NCI-H2107 treated with DMSO at 0.1 percent for 48 hours (cell line): ENCODE data around the gene LPXN.
"Not testable (repeated sequence)": the region's sequence is repeated elsewhere in the genome, so short reads cannot be mapped to it uniquely, and the experiment has no call there.

Experiments used
- DNase-seq: peaks from one replicate; lab custom pipeline; 2025; ENCODE audit not compliant: unreplicated experiment; lab: John Stamatoyannopoulos, UW

Gene LPXN

DNA sequence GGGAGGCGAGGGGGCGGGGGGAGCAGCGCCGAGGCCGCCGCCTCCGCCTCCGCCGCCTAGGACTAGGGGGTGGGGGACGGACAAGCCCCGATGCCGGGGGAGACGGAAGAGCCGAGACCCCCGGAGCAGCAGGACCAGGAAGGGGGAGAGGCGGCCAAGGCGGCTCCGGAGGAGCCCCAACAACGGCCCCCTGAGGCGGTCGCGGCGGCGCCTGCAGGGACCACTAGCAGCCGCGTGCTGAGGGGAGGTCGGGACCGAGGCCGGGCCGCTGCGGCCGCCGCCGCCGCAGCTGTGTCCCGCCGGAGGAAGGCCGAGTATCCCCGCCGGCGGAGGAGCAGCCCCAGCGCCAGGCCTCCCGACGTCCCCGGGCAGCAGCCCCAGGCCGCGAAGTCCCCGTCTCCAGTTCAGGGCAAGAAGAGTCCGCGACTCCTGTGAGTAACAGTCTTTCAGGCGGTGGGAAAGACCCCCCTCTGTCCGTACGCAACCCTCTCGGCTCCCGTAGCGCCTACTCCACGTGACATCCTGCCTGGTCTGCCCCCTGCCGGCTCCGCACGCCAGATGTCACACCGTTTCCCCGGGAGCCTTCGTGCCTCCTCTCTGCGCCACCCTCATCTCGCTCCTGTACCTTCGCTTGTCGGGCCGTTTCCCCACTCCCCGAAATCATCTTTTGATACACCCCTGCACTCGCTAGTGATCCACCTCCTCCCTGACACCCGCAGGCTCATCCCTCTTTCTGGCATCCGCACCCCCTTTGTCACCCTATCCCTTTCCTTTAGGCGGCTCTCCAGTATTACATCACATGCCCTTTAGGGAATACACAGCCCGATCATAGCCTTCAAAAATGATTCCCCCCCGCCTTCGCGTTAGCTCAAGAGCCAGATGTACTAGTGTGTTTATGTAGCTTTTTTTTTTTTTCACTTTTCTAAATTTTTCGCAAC lies 3.8 kb upstream of the LPXN start:
- peak; percentile 86 for DNase-seq

GRCh38 chr11:58578635-58579191 lies 3.1 kb upstream of the LPXN start, which contains the start of gene ZFP91:
Gene ZFP91, plus strand, starts transcription at chr11:58579063. Its CDS starts 219 bp downstream, at chr11:58579282.
- peak; percentile 93 for DNase-seq

DNA sequence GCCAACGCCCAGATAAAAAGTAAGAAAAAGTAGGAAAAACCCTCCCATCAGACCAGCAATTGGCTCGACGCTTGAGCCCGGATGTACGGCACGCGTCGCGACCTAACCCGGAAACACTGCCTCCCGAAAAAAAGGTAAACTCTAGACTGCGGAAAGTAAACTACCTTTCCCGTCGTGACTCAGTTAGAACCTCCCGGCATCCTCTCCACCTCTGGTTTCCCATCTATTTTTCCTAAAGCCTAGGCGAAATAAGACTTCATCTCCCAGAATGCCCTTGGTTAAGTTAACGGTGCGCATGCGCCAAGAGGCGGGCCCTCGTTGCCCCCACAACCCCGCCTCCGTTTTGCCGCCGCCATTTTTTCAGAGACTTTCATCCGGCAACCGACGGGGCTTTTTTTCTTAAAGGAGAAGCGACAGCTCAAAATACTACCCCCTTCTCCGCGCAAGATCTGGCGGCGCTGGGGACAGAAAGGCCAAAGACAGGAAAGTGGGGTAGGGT lies 2.5 kb upstream of the LPXN start:
- peak; percentile 99 for DNase-seq

- peak; percentile 47 for DNase-seq
These were observed 2.0 kb upstream of the LPXN start for GRCh38 chr11:58577555-58578135.

GRCh38 chr11:58576887-58577471 lies 1.3 kb upstream of the LPXN start:
- DNase-seq, result no peak

GRCh38 chr11:58574881-58575280 lies 775 bp downstream of the LPXN start:
- no peak for DNase-seq

GRCh38 chr11:58573451-58574104 lies 2.1 kb downstream of the LPXN start:
- DNase-seq, result no peak

DNA sequence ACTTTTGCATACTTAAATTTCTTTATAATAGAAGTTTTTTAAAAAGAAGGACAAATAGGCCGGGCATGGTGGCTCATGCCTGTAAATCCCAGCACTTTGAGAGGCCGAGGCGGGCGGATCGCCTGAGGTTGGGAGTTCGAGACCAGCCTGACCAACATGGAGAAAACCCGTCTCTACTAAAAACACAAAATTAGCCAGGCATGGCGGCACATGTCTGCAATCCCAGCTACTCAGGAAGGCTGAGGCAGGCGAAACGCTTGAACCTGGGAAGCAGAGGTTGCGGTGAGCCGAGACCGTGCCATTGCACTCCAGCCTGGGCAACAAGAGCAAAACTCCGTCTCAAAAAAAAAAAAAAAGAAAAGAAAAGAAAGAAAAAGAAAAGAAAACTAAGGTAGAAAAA lies 2.8 kb downstream of the LPXN start:
- not testable (repeated sequence) for DNase-seq

GRCh38 chr11:58567889-58568512 lies 7.7 kb downstream of the LPXN start:
- peak; percentile 27 for DNase-seq

DNA sequence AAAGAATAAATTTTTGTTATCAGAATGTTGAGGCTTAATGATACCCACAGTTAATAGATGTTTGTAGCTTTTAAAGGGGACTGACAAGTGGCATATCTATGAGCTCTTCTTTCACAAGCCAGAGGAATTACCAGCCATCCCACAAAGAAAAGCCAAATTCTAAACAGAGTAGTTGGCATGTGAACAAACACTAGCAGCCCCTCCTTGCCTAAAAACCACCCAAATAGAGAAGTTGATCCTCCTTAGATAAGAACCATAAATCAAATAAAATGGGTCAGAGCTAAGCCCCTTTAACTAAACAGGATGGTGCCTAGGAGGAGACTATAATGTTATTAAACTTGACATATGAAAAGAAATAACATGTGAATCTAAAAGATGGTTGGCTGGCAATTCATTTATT lies 11.4 kb downstream of the LPXN start:
- DNase-seq, result no peak

- DNase-seq, result no peak
These were observed 13.3 kb downstream of the LPXN start for GRCh38 chr11:58562375-58562800.

DNA sequence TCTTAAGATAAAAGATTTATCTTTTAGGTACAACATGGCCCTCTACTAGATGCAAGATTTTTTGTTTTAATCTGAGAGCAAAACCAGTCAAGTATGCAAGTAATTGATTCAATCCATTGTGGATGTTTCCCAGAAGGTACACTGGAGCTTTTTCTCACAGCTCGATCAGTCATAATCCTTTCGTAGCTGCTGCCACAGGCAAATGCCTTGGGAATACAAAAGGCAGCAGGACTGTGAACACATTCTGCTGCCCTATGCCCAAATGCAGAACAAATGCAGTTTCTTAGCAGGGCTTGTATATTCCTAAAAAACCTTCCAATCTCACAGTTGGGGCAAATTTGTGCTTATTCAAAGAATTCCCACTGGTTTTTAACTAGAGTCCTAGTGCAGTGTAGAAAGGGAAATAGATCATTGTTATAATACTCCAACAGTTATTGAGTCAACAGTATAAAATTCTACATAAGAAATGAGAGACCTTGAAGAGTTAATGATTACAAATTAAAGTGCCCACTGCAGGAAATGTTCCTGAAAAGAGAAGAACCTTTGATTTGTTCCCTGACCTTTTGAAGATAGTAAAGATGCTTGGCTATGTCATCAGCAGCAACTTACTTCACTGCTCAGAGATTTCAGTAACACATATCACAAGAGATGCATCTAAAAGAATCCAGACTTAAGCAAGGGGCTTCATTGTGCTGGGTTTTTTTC lies 14.1 kb downstream of the LPXN start:
- DNase-seq, result no peak

- no peak for DNase-seq
These were observed 14.8 kb downstream of the LPXN start for GRCh38 chr11:58560842-58561241.

DNA sequence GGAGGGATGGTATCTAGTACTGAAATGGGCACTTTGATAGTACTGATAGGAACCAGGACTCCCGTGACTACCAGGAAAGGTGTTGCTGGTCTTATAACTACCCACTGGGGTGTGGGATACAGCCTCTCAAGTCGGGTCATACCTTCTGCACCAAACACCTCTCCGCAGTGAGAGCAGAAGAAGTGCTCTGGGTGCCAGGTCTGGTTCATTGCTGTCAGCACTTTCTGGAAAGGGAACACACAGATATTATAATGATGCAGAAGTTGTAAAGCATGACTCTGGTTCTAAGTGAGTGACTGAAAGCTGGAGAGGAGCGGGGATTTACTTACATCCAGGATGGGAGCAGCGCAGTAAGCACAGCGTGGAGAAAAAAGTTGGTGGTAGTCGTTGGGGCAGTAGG lies 26.0 kb downstream of the LPXN start:
- no peak for DNase-seq

GRCh38 chr11:58546841-58547240 lies 28.8 kb downstream of the LPXN start:
- DNase-seq, result no peak

DNA sequence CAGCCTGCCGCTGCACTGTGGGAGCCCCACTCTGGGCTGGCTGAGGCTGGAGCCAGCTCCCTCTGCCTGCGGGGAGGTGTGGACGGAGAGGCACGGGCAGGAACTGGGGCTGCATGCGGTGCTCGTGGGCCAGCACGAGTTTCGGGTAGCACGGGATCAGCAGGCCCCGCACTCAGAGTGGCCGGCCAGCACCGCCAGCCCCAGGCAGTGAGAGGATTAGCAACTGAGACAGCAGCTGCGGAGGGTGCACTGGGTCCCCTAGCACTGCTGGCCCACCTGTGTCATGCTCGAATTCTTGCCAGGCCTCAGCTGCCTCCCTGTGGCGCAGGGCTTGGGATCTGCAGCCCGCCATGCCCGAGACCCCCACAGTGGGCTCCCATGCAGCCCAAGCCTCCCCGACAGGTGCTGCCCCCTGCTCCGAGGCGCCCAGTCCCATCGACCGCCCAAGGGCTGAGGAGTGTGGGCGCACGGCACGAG lies 43.8 kb downstream of the LPXN start:
- no peak for DNase-seq

- DNase-seq, result no peak
These were observed 45.4 kb downstream of the LPXN start for GRCh38 chr11:58530236-58530635.

DNA sequence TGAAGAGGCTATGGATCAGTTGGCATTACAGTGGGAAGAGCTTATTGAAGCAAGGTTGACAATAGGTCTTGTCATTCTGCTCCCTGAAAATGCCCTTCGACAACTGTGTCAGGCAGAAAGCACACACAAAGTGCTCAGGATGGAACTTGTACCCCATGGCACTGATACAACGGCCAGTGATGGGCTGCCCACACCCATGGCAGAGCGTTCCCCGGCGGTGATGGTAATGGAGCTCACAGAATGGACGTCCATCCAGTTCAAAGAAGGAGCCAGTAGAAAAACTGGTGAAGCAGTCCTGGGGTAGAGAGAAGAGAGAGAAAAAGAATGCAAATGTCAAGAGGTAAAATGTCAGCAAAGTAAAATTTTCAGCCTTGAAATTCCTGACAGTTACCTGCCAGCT lies 48.2 kb downstream of the LPXN start:
- DNase-seq, result no peak

- DNase-seq, result no peak
These were observed 48.9 kb downstream of the LPXN start for GRCh38 chr11:58526721-58527120.
